CD4-positive, alpha-beta T cell treated with Interleukin-17A for 1 hour (primary cell): ENCODE measurements around the gene ZNF521.

Experiments
- DNase-seq: peaks from one replicate; pipeline ENCODE4 v3.0.0-alpha.2; 2020

The ZNF521 gene

DNA sequence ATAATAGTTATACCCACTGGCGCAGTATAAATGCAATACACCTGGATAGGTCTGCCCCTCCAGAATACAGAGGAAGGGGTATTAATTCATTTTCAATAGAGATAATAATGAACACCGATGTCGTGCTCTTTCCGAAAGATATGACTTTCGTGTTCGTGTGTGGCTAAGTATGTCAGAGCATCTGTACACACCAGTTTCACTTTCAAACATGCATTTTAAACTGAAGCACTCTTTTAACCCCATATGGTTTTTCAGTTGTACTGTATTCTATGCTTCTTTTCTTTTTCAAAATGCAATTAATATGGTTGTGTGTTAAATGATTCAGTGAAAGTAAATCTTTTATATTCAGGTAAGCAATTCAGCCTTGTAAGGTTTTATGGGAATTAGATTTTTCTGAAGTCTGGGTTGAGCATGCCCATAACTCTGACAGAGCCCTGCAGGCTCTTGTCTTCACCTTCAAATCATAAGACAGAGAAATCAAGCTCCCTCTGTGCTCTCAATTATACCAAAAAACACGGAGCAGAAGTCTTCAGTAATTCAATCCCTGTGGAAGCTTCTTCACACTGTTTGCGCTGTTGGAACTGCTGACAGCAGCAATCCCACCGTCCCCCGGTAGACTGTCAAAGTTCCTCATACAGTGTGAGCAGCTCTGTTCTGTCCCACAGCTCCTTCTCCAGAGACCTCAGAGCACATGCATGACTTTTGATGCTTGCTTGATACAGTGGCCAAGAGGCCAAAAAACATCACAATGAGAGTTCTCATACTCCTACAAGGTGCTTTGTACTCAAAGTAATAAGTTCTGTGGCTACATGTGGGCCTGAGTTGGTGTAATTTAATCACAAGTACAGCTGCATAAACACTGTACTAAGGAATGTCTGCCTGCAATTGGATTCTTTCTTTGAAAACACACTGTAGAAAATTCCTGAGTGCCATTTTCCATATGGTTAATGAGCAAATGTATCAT lies 186.8 kb downstream of the ZNF521 start:
- no peak for DNase-seq

DNA sequence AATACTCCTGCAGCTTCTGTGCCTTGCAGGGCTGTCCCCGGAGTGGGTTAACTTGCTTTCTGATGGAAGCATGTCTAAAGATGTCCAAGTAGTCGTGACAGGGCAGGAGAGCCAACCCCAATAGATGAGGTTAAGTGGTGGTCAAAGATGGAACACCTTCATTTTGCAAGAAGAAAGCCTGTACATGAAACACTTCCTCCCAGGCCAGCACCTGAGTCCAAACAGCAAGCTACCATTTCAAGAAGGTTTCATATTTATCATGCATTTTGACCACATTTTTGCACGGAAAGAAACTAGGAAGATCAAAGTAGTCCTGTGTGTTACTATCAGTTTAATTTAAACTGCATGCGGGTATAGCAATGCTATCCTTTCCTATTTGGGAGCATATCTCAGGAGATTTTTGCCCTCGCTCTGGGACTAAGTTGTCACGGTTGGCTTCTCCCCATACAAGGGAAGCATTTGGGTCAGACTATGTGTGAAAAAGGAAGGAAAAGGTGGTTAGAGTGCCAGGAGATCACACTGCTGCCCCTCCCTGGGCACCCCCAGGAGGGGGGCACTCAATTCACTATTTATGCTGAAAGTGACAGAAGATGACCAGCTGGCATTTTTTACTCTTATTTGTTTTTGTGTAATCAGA lies 187.6 kb downstream of the ZNF521 start:
- DNase-seq: no peak

DNA sequence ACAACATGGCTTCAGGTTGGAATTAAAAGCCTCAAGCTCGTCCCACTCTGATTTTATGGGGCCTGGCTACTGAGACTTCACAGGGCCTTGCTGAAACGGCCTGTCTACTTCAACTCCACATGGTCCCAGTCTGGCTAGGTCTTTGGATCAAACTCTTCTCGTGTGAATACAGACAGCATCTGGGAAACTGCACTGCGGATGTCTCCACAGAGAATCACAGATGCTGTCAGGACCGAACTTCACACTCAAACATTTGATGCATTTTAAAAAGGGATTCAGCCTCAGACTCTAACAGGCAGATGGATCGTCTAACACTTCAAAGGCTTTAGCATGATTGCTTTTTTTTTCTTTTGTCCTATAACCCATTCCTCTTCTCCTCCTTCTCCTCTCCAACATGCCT lies 198.5 kb downstream of the ZNF521 start:
- DNase-seq: no peak

DNA sequence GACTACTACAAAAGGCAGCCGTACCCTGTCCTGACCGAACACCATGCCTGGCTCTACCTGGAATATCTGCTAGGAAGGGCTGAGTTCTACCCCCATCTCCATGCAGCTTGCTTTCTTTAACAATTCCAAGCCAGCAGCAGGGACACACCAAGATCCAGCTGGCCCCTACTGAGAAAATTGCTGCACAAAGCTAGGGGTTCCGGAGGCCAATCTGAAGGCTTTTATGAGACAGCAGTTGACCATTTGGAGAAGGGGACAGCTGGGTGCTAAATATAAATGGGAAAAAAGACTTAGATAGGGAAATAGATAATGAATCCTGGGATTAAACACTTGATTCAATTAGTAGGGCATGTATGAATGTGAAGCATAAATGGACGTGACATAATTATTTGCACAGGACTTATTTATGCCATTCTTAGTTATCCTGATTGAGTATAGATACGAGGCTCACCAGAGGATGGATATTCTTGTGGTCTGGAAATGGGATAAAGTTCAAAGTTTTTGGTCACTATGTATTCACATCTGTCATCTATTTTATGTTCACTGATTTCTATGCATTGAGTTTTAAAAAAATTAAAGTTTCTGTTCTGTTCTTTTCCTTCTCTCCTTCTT lies 204.0 kb downstream of the ZNF521 start:
- DNase-seq: no peak

DNA sequence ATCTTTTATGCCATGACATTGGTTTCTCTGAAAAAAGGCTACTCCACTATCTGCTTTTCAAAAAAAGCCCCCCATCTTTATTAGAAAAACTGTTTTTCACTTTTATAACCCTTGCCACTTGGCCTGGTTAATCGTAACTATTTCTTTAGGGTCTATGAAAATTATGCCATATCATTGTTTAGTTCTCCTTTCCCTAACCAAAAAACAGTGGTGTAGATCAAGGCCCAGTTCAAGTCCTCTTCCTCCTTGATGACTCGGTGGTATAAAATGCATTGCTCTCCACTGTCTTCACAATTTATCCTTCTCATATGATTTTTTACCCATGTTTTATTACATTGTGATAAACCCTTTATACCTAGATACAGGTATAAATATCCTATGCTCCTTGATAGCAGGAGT lies 205.5 kb downstream of the ZNF521 start:
- DNase-seq: no peak

DNA sequence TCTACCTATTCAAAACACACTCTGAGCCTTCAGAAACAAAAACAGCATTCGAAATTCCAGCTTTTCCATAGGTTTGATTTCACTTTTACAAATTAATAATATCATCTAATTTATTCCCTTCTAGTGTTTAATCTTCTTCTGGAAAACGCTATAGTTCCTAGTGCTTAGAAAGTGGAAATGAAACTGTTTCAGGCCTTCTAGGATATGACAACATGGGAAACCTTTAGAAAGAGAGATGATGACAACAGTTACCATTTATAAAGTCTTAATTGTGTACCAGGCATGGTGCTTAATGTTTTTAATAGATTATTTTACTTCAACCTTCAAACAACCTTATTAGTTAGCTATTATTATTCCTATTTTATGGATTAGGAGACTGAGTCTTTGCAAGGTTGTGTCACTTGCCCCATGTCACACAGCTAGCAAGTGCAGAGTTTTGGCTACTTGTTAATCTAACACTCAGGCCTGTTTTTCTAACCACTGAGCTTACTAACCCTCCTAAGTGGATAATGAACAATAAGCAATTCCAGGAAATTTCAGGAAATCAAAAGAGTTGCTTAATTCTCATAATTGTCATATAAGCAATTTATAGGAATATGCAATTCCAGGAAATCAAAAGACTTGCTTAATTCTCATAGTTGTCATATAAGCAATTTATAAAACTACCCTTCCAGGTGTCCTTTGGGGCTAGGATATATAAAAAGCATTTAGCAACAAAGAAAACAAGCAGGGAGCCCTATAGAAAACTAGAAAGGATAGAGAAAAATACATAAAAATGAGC lies 206.0 kb downstream of the ZNF521 start:
- DNase-seq: no peak

DNA sequence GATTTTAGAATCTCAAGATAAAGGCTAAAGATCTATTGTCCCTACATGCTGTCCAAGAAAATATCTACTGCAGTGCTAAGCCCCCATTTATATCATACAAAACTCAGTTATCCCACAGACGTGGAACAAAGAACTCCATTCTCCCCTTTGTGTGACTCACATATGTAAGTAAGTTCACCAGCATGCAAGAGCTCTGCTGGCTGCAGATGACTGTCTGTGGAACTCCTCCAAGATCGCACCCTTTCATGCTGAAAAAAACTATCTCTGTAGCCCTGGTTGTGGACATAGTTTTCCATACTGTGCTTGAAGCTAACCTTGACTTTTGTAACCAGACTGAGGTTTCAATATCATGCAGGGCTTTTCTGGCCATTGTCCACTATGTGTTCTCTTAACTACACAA lies 207.1 kb downstream of the ZNF521 start:
- no peak for DNase-seq

DNA sequence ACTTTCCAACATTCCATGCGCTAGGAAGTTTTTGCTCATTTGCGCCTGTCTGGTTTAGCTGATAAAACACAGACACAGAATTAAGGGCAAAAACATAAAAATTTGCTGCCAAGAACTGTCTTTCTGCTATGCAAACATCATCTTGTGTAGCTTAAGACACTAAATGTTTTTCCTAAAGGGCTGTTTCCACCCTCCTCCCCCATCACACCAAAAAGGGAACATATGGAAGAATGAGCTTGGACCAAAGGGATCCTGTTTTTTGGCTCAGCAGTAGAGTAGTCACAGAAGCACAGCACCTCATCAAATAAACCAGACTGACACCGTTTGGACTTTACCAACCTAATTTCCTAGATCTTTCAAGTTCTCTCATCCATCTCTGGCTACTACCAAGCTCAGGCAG lies 210.1 kb downstream of the ZNF521 start:
- no peak for DNase-seq

DNA sequence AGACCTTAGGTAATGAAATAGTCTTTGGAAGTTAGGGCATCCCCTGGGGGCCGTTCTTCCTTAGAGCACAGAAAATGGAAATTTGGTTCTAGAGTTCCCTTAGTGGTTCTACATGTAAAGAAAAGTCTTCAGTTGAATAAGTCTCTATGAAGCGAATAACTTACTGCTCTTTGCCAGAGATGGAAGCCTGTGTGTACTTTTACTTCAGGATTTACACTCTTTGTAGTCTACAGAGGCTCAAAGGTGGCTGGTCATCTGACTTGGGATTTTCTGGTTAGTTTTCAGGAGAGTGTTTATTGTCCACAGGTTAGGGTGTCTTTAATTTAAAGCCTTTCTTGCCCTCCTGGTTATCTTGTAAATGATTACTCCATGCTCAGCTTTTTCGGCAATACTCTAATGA lies 210.6 kb downstream of the ZNF521 start:
- no peak for DNase-seq

DNA sequence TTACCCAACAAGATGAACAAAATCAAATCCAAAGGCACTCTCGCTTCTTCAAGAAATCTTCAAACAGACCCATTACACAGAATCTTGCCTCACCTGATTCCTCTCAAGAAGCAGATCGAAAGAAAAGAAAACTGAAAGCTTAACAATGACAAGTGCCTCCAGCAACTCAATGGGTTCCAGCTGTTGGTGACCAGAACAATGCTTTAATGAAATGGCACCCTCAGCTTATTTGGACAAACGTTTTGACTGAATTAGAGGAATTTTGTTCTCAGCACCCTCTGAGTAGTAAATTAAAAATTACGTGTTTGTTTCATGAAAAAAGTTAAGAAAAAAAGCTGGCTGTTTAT lies 211.0 kb downstream of the ZNF521 start:
- no peak for DNase-seq

- DNase-seq: no peak
These were observed 211.6 kb downstream of the ZNF521 start for GRCh38 chr18:25140124-25140961.

GRCh38 chr18:25137197-25137472 lies 214.8 kb downstream of the ZNF521 start:
- no peak for DNase-seq

DNA sequence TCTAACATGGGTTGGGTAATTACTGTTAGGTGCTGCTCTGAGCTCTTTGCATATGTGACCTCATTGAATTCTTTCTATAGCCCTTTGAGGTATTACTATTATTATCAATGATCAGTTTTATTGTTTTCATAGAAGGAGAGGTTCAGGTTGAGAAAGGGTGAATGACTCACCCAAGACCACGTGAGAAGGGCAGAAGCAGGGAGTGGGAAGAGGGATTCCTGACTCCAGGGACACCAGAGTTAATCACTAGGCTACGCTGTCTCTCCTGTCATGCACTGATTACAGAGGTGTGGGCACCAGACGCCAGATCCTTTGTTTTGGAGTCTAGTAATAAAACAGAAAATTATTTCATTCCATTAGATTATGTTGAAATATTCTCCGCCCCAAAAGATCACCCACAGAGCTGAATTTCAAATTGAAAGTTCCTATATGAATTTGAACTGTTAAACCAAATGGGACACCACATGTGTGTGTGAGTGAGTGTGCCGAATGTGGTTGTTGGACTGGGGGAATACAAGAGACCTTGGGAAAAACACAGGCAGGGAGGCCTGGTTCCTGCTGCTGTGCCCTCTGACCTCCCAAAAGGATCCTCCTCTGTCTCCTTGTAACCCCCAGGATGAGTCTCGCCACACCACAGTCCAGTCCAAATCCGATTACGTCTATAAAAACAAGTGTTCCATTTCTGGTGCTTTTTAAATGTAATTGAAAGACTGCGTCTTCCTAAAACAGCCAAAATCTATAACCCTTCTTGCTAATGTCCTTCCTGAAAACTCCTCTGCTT lies 215.4 kb downstream of the ZNF521 start:
- no peak for DNase-seq

GRCh38 chr18:25134861-25135260 lies 217.1 kb downstream of the ZNF521 start:
- no peak for DNase-seq

GRCh38 chr18:25133879-25134278 lies 218.1 kb downstream of the ZNF521 start:
- no peak for DNase-seq

DNA sequence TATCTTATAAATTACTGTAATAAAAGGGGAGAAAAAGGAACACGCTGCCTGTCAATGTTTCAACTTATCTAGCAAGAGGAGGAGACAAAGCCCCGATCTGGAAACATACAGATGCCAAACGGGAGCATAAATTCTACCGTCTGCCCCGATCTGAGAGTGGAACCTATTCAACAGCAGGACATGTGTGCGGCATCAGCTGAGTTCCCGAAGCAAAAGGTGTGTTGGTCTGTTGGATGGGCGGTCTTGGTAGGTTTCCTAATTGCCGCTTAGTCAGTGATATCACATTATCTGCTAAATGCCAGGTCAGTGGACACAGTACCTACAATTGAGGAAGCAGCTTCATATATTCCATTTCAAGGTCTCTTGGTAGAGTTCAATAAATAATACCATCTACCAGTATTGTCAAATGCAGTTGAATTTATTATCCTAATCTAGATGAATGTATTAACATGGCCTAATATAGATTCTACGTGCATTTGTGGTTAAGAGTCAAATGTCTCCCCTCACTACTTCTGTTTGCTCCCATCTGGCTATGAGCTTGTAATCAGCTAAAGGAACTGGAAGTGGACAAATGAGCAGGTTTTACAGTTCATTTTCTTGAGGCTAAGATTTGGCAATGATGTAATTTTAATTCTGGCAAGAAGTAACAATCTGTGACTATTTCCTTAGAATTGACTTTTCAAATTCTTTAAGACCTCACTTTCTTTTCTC lies 219.0 kb downstream of the ZNF521 start:
- DNase-seq: no peak

DNA sequence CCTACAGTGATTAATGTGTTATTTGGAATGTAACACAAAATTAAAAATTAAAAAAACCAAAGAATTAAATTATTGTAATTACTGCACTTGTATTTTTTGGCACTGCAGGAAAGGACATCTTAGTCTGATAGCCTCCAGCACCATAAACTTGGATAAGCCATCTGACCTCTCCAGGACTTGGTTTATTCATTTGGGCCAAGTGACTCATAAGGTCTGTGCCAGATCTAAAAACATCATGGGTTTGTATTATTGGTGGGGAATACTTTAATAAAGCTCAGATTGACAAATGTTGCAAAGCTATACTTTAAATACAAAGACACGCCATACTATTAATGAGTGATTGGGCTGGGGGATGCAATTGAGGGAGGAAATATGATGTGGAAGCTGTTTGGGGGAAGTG lies 225.2 kb downstream of the ZNF521 start:
- no peak for DNase-seq

DNA sequence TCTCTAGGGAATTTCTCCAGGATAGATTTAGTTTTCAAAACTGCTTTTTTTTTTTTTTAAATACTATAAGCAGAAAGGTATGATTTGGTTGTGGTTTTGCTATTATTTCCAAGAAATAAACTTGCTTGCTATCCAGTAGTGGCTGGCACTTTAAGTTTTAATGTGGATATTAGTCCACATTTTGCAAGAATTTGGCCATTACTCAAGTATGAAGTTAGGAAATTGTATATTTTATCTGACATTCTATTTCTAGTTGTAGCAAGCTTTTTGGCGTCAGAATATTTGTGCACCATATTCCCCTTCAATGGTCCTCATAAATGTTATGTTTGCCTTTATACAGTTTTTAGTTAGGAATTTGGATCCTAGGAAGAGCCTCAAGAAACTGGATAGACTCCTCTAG lies 226.3 kb downstream of the ZNF521 start:
- no peak for DNase-seq

GRCh38 chr18:25123438-25124232 lies 228.3 kb downstream of the ZNF521 start:
- DNase-seq: no peak

GRCh38 chr18:25121442-25121841 lies 230.5 kb downstream of the ZNF521 start:
- DNase-seq: no peak
